ENCODE data around the gene CTBP2.

The CTBP2 gene

DNA sequence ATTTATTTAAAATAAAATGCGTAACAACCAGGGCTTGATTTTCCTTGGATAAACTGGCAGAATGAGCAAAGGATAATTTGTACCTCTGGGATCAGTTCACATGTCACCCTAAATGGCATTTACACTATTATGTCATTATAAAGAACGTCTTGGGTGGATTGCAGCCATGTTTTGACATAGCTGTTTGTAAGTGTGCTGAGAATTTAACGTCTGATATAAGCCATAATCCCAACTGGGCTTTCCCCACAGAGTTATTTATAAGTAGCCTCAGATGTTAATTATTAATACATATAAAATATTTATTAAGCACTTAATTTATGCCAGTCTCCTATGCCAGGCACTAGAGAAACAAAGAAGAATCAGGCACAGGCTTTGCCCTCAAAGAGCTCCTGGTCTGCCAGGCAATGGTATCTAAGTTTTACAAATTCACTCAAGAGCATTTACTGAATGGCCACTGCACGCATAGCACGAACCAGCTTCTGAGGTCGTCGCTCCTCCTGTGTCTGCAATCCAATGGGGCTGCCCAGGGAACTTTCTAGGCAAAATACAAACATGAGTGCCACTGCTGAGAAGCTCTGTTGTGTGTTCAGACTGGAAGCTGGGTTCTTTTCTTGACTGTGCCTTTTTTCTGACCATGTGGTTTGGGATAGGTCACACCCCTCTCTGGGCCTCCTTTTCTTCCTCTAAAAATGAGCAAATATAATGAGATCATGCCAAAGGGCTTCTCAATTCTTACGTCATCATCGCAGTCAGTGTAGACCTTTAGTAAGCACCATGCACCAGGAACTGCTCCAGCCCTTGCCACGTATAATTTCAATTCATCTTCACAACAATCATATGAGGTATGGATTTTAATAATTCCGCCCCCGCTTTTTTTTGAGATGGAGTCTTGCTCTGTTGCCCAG lies 11.3 kb upstream of the CTBP2 start:
- no peak overlapping the region for H3K4me3 ChIP-seq (ENCODE audit: low read depth, low read length)
- TF ChIP-seq, protein P1, sequence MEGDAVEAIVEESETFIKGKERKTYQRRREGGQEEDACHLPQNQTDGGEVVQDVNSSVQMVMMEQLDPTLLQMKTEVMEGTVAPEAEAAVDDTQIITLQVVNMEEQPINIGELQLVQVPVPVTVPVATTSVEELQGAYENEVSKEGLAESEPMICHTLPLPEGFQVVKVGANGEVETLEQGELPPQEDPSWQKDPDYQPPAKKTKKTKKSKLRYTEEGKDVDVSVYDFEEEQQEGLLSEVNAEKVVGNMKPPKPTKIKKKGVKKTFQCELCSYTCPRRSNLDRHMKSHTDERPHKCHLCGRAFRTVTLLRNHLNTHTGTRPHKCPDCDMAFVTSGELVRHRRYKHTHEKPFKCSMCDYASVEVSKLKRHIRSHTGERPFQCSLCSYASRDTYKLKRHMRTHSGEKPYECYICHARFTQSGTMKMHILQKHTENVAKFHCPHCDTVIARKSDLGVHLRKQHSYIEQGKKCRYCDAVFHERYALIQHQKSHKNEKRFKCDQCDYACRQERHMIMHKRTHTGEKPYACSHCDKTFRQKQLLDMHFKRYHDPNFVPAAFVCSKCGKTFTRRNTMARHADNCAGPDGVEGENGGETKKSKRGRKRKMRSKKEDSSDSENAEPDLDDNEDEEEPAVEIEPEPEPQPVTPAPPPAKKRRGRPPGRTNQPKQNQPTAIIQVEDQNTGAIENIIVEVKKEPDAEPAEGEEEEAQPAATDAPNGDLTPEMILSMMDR (IDR thresholded peaks at IDR 0.05; ENCODE audit: borderline replicate concordance, insufficient read depth, low read depth, low read length), result no peak

DNA sequence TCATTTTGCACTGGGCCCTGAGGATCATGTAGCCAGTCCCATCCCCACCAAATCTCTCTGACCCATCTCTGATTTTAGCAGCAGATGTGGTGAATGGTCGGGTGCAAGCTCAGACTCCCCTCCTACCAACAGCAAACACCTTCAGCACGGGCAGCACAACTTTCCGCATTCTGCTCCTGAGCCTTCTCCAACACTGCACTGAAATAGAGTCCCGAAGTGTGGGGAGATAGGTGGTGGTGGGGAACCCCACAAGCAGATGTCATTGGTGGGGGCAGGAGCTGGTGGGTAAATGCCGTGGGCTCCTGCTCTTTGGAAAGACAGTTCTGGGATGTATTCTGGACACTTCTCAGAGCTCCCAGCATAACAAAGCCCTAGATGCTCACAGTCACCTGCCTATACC lies 9.6 kb upstream of the CTBP2 start:
- H3K4me3 ChIP-seq (ENCODE audit: low read depth, low read length), result no peak overlapping the region
- TF ChIP-seq, protein P1 (IDR thresholded peaks at IDR 0.05; ENCODE audit: borderline replicate concordance, insufficient read depth, low read depth, low read length), result no peak

DNA sequence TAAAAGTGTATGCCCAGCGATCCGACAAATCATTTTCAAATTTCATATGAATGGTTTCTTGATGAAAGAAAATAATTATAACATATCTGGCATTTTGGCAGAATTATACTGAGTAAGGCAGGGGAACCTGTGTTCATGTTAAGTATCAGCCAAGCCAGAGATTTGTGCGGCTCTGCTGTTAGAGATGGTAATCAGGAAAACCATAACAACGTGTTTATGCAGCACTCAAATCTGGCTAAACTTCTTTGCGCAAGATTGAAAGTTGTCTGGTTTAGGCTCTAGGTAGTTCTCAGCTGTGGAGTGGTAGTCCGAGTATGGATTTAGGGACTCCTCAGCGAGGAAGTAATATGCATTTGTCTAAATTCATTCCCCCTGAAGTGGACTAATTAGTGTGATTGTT lies 8.9 kb upstream of the CTBP2 start:
- TF ChIP-seq, protein P1 (IDR thresholded peaks at IDR 0.05; ENCODE audit: borderline replicate concordance, insufficient read depth, low read depth, low read length), result no peak
- no peak overlapping the region for H3K4me3 ChIP-seq (ENCODE audit: low read depth, low read length)

DNA sequence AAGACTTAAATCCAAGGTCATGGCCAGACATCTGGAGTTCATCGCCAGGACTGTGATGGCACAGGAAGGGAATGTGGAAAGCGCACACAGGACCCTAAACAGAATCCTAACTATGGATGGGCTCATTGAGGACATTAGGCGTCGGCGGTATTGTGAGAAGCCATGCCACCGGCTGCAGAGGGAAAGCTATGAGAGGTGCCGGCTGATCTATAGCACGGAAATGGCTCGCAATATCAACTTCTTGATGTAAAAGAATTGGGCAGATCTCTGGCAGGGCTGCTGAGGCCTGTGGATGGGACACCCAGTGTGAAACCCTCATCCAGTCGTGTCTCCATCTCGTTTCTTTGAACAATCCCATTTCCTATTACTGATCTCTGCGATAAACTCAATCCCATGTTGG lies 6.3 kb upstream of the CTBP2 start:
- no peak overlapping the region for H3K4me3 ChIP-seq (ENCODE audit: low read depth, low read length)
- TF ChIP-seq, protein P1 (IDR thresholded peaks at IDR 0.05; ENCODE audit: borderline replicate concordance, insufficient read depth, low read depth, low read length), result no peak

DNA sequence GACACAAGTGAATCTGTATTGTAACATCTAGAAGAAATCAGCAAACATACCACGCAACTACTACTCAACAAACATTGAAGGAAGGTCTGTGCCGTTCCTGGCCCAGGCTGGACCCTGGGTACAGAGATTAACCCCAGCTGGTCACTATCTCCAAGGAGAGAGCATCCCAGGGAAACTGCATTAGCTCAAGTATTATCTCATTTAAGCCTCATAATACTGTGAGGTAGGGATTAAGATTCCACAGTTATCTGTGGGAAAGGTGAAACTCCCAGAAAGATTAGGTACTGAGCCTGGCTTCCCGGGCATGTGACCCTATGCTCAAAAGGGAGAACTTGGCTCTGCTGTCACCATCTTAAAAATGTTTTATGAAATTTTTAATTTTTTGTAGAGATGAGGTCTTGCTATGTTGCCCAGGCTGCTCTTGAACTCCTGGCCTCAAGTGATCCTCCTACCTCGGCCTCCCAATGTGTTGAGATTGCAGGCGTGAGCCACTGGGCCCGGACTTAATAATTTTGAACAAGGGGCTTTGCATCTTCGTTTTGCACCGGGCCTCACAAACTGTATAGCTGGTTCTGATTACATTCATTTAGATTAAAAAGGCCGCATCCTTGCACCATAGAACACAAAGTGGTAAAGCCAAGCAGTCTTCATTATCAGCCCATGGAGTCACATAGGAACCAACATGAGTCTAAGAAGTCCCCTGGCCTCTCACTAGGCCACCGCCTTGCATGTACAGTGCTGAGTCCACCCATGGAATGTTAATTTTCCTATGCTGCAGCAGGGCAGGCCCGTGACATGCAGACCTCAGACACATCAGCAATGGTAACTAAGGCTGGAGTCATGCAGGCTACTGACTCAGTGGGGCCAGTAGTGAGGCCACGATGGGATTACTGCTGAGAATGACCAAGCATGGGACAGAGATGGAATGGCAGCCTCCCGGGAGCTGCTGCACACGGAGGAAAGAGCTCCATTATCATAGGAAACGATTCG lies 5.5 kb upstream of the CTBP2 start:
- H3K4me3 ChIP-seq (ENCODE audit: low read depth, low read length), result no peak overlapping the region
- TF ChIP-seq, protein P1 (IDR thresholded peaks at IDR 0.05; ENCODE audit: borderline replicate concordance, insufficient read depth, low read depth, low read length), result no peak

DNA sequence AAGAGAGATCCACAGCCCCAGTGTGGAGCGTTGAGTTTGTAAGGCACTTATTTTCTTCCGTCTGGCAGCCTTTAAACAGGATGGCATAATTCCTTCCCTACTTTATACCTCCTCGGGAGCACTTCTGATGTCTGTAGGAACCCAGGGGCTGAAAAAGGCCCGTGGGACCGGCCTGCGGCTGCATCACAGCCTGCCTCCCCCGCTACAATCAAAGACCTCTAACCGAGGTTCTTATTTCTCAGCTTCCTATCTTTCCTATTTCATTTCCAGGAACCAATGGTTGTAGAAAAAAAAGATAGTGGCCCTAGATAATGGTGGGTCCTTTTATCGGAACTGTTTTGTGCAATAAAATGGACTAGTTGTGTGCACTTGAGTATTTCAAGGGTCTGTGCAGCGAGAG lies 4.1 kb upstream of the CTBP2 start:
- TF ChIP-seq, protein P1 (IDR thresholded peaks at IDR 0.05; ENCODE audit: borderline replicate concordance, insufficient read depth, low read depth, low read length), result no peak
- no peak overlapping the region for H3K4me3 ChIP-seq (ENCODE audit: low read depth, low read length)

Data from GM12875 (cell line).